HEK293 (cell line): ENCODE data around the gene GAB3.

Experiments
- CTCF ChIP-seq: fragments of 450-650 bp; formaldehyde crosslinking; IDR thresholded peaks from 2 replicates; pipeline ENCODE4 v1.5.1; 2016; ENCODE audit warnings: missing biosample characterization, missing genetic modification characterization
- MZF1 ChIP-seq: fragments of 450-650 bp; formaldehyde crosslinking; IDR thresholded peaks from 2 replicates; pipeline ENCODE4 v1.5.1; 2017; ENCODE audit warnings: missing biosample characterization, missing genetic modification characterization, borderline replicate concordance
- REST ChIP-seq: fragments of 450-650 bp; formaldehyde crosslinking; IDR thresholded peaks from 2 replicates; pipeline ENCODE4 v1.5.1; 2016; ENCODE audit warnings: missing biosample characterization, missing genetic modification characterization
- TCF7L2 ChIP-seq: IDR thresholded peaks from 2 replicates; pipeline ENCODE4 v1.6.1; 2011; ENCODE audit warnings: low read depth, mild to moderate bottlenecking, inconsistent platforms, low read length, moderate library complexity, borderline replicate concordance
- TSHZ1 ChIP-seq: fragments of 450-650 bp; formaldehyde crosslinking; IDR thresholded peaks from 2 replicates; pipeline ENCODE4 v1.5.1; 2016; ENCODE audit warnings: missing biosample characterization, missing genetic modification characterization, borderline replicate concordance
- YY1 ChIP-seq: fragments of 450-650 bp; formaldehyde crosslinking; IDR thresholded peaks from 2 replicates; pipeline ENCODE4 v1.5.1; 2018; ENCODE audit warnings: missing biosample characterization, missing genetic modification characterization
- ZBTB8A ChIP-seq: fragments of 450-650 bp; formaldehyde crosslinking; IDR thresholded peaks from 2 replicates; pipeline ENCODE4 v1.5.1; 2016; ENCODE audit warnings: missing biosample characterization, missing genetic modification characterization
- ZNF302 ChIP-seq: fragments of 450-650 bp; formaldehyde crosslinking; IDR thresholded peaks from 2 replicates; pipeline ENCODE4 v1.5.1; 2016; ENCODE audit warnings: missing biosample characterization, missing genetic modification characterization, low read depth

- TF ChIP-seq CTCF (no peak), REST (no peak), ZNF302 (tag by site-specific recombination) (no peak), YY1 (no peak), TCF7L2 (no peak), TSHZ1 (tag by site-specific recombination) (no peak), MZF1 (tag by site-specific recombination) (no peak), ZBTB8A (tag by site-specific recombination) (no peak)
Observed at GRCh38 chrX:154784149-154784995, 33.5 kb upstream of the GAB3 start.
